Astrocyte (in vitro differentiated cells and primary cell): ENCODE measurements around the gene ANGPTL4.

Experiments used
- EZH2 ChIP-seq: IDR thresholded peaks from 2 replicates; pipeline ENCODE4 v1.6.1; 2012; ENCODE audit warnings: mild to moderate bottlenecking, low read length, inconsistent platforms; ENCODE audit not compliant: insufficient read depth
- TF ChIP-seq, protein P1 (sequence below): IDR thresholded peaks from 2 replicates; pipeline ENCODE4 v1.5.1; 2011; ENCODE audit warnings: low read depth, mild to moderate bottlenecking, inconsistent platforms, low read length, moderate library complexity; ENCODE audit not compliant: insufficient read depth

DNA sequence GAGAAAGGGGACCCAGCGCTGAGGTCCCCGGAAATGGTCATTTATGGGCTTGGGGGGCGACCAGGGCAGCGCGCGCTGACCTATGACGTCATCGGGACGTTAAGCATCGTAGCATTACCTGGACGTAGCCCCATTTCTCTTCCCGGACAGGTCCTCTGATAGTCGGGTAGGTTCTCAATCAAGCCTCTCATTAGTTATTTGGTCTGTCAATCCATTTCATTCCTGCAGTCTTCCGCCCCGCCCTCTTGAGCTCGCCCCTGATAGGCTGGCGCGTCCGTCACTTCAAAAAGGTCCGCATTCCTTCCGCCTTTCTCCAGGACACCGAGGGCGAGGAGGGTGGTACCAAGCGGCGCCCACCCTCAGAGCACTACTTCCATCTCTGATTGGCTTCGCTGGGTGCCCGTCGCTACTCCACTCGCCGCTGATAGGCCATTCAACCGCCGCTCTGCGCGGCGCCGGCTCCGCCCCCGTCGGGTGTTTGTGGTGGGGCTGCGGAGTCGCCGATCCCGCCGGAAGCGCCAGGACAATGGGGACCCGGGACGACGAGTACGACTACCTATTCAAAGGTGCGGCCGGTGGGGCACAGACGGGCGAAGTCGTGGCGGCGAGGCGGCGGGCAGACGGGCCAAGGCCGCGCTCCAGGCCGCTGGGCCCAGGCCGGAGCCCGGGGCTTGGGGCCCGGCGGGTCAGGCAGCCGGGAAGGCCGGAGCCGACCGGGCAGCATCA, 26.1 kb downstream of the ANGPTL4 start, which contains the start of gene RAB11B:
- TF ChIP-seq EZH2: no peak
- TF ChIP-seq, protein P1, sequence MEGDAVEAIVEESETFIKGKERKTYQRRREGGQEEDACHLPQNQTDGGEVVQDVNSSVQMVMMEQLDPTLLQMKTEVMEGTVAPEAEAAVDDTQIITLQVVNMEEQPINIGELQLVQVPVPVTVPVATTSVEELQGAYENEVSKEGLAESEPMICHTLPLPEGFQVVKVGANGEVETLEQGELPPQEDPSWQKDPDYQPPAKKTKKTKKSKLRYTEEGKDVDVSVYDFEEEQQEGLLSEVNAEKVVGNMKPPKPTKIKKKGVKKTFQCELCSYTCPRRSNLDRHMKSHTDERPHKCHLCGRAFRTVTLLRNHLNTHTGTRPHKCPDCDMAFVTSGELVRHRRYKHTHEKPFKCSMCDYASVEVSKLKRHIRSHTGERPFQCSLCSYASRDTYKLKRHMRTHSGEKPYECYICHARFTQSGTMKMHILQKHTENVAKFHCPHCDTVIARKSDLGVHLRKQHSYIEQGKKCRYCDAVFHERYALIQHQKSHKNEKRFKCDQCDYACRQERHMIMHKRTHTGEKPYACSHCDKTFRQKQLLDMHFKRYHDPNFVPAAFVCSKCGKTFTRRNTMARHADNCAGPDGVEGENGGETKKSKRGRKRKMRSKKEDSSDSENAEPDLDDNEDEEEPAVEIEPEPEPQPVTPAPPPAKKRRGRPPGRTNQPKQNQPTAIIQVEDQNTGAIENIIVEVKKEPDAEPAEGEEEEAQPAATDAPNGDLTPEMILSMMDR: no peak
